WERI-Rb-1 (cell line): ENCODE measurements around the gene OSBPL6.

Experiments
- DNase-seq: peaks from one replicate; pipeline ENCODE4 v3.0.0-alpha.2; 2020
- H3K27ac ChIP-seq: fragments of 250-450 bp; sonication (Bioruptor Pico); 2 replicates; pipeline ENCODE4 v1.5.1; 2020; ENCODE audit warnings: mild to moderate bottlenecking, moderate library complexity
- H3K27me3 ChIP-seq: fragments of 250-450 bp; sonication (Bioruptor Pico); 2 replicates; pipeline ENCODE4 v1.5.1; 2021; ENCODE audit warnings: mild to moderate bottlenecking, low read depth, moderate library complexity; ENCODE audit not compliant: insufficient read depth, severe bottlenecking
- H3K36me3 ChIP-seq: fragments of 250-450 bp; sonication (Bioruptor Pico); 2 replicates; pipeline ENCODE4 v1.5.1; 2020; ENCODE audit warnings: mild to moderate bottlenecking, moderate library complexity
- H3K4me3 ChIP-seq: 2 replicates; pipeline ENCODE4 v1.5.1; 2011; ENCODE audit warnings: low read depth, mild to moderate bottlenecking, control low read depth, low read length
- H3K9me3 ChIP-seq: fragments of 250-450 bp; sonication (Bioruptor Pico); 2 replicates; pipeline ENCODE4 v1.5.1; 2021; ENCODE audit warnings: mild to moderate bottlenecking, moderate library complexity; ENCODE audit not compliant: severe bottlenecking
- CTCF ChIP-seq: IDR thresholded peaks from 2 replicates; pipeline ENCODE4 v1.5.1; 2011; ENCODE audit warnings: low read depth, mild to moderate bottlenecking, control low read depth, inconsistent platforms, low read length

The OSBPL6 gene

GRCh38 chr2:178242552-178242883, 48.2 kb downstream of the OSBPL6 start:
- Histone ChIP-seq H3K4me3 (no peak overlapping the region), H3K27me3 (no peaks in the 10 kb centered on the region), H3K27ac (no peak overlapping the region), H3K9me3 (no peaks in the 10 kb centered on the region), H3K36me3 (0 out of 2 replicates have a peak, but pooled peaks cover 3% of the 10 kb centered on the region)
- TF ChIP-seq CTCF: no peak
- DNase-seq: no peak

- no peak for TF ChIP-seq CTCF
- H3K9me3 ChIP-seq: no peaks in the 10 kb centered on the region
- H3K4me3 ChIP-seq: no peak overlapping the region
- DNase-seq: no peak
- no peak overlapping the region for H3K27ac ChIP-seq
- H3K36me3 ChIP-seq: no peaks in the 10 kb centered on the region
- H3K27me3 ChIP-seq: no peaks in the 10 kb centered on the region
These were observed 49.6 kb downstream of the OSBPL6 start for GRCh38 chr2:178243961-178244360.

- Histone ChIP-seq H3K27me3 (no peaks in the 10 kb centered on the region), H3K27ac (no peak overlapping the region), H3K9me3 (no peaks in the 10 kb centered on the region), H3K4me3 (no peak overlapping the region), H3K36me3 (no peaks in the 10 kb centered on the region)
- no peak for TF ChIP-seq CTCF
- DNase-seq: no peak
These were observed 50.5 kb downstream of the OSBPL6 start for GRCh38 chr2:178244777-178245176.

- H3K36me3 ChIP-seq: no peaks in the 10 kb centered on the region
- H3K9me3 ChIP-seq: no peaks in the 10 kb centered on the region
- no peaks in the 10 kb centered on the region for H3K27me3 ChIP-seq
- H3K27ac ChIP-seq: no peak overlapping the region
- no peak overlapping the region for H3K4me3 ChIP-seq
- DNase-seq: no peak
- no peak for TF ChIP-seq CTCF
These were observed 52.4 kb downstream of the OSBPL6 start for GRCh38 chr2:178246696-178247095.

- Histone ChIP-seq H3K27me3 (no peaks in the 10 kb centered on the region), H3K36me3 (no peaks in the 10 kb centered on the region), H3K4me3 (no peak overlapping the region), H3K9me3 (no peaks in the 10 kb centered on the region), H3K27ac (no peak overlapping the region)
- TF ChIP-seq CTCF: no peak
- no peak for DNase-seq
These were observed 52.9 kb downstream of the OSBPL6 start for GRCh38 chr2:178247250-178247649.

GRCh38 chr2:178250429-178250828, 56.1 kb downstream of the OSBPL6 start:
- DNase-seq: no peak
- Histone ChIP-seq H3K27ac (no peak overlapping the region), H3K36me3 (no peaks in the 10 kb centered on the region), H3K9me3 (no peaks in the 10 kb centered on the region), H3K27me3 (no peaks in the 10 kb centered on the region), H3K4me3 (no peak overlapping the region)
- no peak for TF ChIP-seq CTCF
